ENCODE data around the gene SAP30BP. TPM values are rescaled to one million over a fixed set of nuclear protein-coding genes. Genes with fewer than 3 reads are reported as not detected.

Gene SAP30BP
- total RNA-seq, 4 donors from 2014 or later, result 54.0 to 85.1 (median 74.1) TPM

- intact Hi-C loops (cut with DNase I; ENCODE audit: low total_unique reads), result loop anchor here (5.0 kb wide), 1 partner anchor 81 kb away; no protein-coding TSS in a partner anchor
- WGBS, 2 donors, result 40% methylated on average over 19 to 47 of the region's 76 CpGs
- no peak overlapping the region for H3K4me3 ChIP-seq (ENCODE audit: low read depth, poor library complexity, severe bottlenecking)
- no peak for TF ChIP-seq POLR2A (IDR thresholded peaks at IDR 0.05)
- DNase-seq (ENCODE audit: low spot score in 2 of 2), result no peak
Observed at GRCh38 chr17:75753514-75754377, 86.6 kb downstream of the SAP30BP start.

GRCh38 chr17:75754378-75755204 lies 87.5 kb downstream of the SAP30BP start:
- intact Hi-C loops (cut with DNase I; ENCODE audit: low total_unique reads), result loop anchor here (5.0 kb wide), 1 partner anchor 82 kb away; no protein-coding TSS in a partner anchor
- no peak for TF ChIP-seq POLR2A (IDR thresholded peaks at IDR 0.05)
- TF ChIP-seq, protein P1, sequence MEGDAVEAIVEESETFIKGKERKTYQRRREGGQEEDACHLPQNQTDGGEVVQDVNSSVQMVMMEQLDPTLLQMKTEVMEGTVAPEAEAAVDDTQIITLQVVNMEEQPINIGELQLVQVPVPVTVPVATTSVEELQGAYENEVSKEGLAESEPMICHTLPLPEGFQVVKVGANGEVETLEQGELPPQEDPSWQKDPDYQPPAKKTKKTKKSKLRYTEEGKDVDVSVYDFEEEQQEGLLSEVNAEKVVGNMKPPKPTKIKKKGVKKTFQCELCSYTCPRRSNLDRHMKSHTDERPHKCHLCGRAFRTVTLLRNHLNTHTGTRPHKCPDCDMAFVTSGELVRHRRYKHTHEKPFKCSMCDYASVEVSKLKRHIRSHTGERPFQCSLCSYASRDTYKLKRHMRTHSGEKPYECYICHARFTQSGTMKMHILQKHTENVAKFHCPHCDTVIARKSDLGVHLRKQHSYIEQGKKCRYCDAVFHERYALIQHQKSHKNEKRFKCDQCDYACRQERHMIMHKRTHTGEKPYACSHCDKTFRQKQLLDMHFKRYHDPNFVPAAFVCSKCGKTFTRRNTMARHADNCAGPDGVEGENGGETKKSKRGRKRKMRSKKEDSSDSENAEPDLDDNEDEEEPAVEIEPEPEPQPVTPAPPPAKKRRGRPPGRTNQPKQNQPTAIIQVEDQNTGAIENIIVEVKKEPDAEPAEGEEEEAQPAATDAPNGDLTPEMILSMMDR (IDR thresholded peaks at IDR 0.05), result peak in 1 of 3 donors; percentile 47
- 59 to 61% methylated on average over 23 to 25 of the region's 27 CpGs for WGBS, 2 donors
- H3K4me3 ChIP-seq (ENCODE audit: low read depth, poor library complexity, severe bottlenecking), result no peak overlapping the region
- no peak for DNase-seq (ENCODE audit: low spot score in 2 of 2)

DNA sequence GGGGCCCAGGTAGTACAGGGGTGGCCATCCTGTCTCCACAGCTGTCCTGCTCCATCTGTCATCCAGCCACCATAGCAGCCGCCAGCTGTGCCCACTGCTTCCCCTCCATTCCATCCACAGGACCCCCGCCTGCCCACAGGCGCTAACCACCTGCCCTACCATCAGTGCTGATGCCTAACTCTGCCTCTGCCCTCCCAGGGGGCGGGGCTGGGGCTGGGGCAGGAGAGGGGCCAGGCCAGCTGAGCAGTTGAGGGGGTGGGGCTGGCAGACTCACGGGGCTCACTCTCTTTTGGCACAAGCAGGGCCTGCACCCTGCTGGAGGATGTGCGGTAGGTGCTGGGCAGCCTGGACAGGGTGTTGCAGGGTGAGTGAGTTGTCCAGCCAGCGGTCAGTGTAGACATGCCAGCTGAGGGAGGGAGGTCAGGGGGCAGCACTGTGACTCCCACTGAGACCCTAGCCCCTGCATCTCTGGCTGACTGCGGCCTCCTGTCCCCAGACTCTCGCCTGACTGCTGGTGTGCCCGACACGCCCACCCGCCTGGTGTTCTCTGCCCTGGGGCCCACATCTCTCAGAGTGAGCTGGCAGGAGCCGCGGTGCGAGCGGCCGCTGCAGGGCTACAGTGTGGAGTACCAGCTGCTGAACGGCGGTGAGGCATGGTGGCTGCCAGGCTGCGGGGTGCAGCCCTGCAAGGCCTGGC lies 88.2 kb downstream of the SAP30BP start:
- H3K4me3 ChIP-seq (ENCODE audit: low read depth, poor library complexity, severe bottlenecking), result no peak overlapping the region
- DNase-seq (ENCODE audit: low spot score in 2 of 2), result no peak
- WGBS, 2 donors, result 62 to 71% methylated on average over 14 to 17 of the region's 20 CpGs
- intact Hi-C loops (cut with DNase I; ENCODE audit: low total_unique reads), result no loop called here
- TF ChIP-seq, protein P1 (IDR thresholded peaks at IDR 0.05), result no peak
- no peak for TF ChIP-seq POLR2A (IDR thresholded peaks at IDR 0.05)

DNA sequence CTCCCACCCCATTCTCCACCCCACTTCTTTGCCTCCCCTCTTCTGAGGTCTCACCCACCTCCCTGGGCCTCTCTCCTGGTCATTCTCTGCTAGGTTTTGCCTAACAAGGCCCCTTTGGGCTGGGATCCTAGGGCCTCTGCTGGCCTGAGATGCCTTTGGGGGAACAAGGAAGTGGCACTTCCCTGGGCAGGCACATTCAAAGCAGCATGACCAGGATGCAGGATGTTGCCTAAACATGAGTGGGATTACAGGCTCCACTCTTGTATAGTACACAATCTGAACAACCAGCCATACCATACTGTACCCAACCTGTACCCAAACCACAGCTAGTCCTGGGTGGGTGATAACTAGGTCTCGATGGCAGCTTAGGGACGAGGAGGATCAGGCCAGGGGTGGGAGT lies 88.9 kb downstream of the SAP30BP start:
- 88 to 92% methylated on average over 2 of the region's 2 CpGs for WGBS, 2 donors
- TF ChIP-seq, protein P1 (IDR thresholded peaks at IDR 0.05), result no peak
- no peak for TF ChIP-seq POLR2A (IDR thresholded peaks at IDR 0.05)
- intact Hi-C loops (cut with DNase I; ENCODE audit: low total_unique reads), result no loop called here
- H3K4me3 ChIP-seq (ENCODE audit: low read depth, poor library complexity, severe bottlenecking), result no peak overlapping the region
- DNase-seq (ENCODE audit: low spot score in 2 of 2), result no peak

- intact Hi-C loops (cut with DNase I; ENCODE audit: low total_unique reads), result no loop called here
- TF ChIP-seq POLR2A (IDR thresholded peaks at IDR 0.05), result no peak
- TF ChIP-seq, protein P1 (IDR thresholded peaks at IDR 0.05), result no peak
- no peak for DNase-seq (ENCODE audit: low spot score in 2 of 2)
- no peak overlapping the region for H3K4me3 ChIP-seq (ENCODE audit: low read depth, poor library complexity, severe bottlenecking)
- WGBS, 2 donors, result 67 to 83% methylated on average over 11 to 26 of the region's 29 CpGs
Observed at GRCh38 chr17:75756451-75757085, 89.4 kb downstream of the SAP30BP start.

Measured in lower leg skin (tissue), 4 donors.